ENCODE data around the gene ABCC3.

Gene ABCC3

GRCh38 chr17:50641357-50641756 lies 6.7 kb downstream of the ABCC3 start:
- peaks cover 47% of the 10 kb centered on the region for H3K4me1 ChIP-seq
- peak overlapping the region; percentile 75; the same call in 1 of the 2 replicates for H3K4me2 ChIP-seq
- H4K20me1 ChIP-seq, result peaks cover under 1% of the 10 kb centered on the region; the same call in 1 of the 2 replicates
- peaks cover 16% of the 10 kb centered on the region for H3K27me3 ChIP-seq
- H3K27ac ChIP-seq, result no peak overlapping the region
- H3K36me3 ChIP-seq, result no peaks in the 10 kb centered on the region
- no peak for TF ChIP-seq Cebpa-rat (IDR thresholded peaks at IDR 0.05)
- no peak overlapping the region for H3K9ac ChIP-seq
- H3K9me3 ChIP-seq, result no peaks in the 10 kb centered on the region
- H3K4me3 ChIP-seq, result no peak overlapping the region

- no peak overlapping the region for H3K4me3 ChIP-seq
- H3K36me3 ChIP-seq, result no peaks in the 10 kb centered on the region
- H3K4me1 ChIP-seq, result peaks cover 43% of the 10 kb centered on the region
- H3K9me3 ChIP-seq, result no peaks in the 10 kb centered on the region
- peaks cover 7% of the 10 kb centered on the region for H3K27me3 ChIP-seq
- no peak overlapping the region for H3K9ac ChIP-seq
- no peak overlapping the region for H3K27ac ChIP-seq
- H4K20me1 ChIP-seq, result no peaks in the 10 kb centered on the region; the same call in 1 of the 2 replicates
- no peak for TF ChIP-seq Cebpa-rat (IDR thresholded peaks at IDR 0.05)
- no peak overlapping the region for H3K4me2 ChIP-seq
Observed at GRCh38 chr17:50642071-50642721, 7.5 kb downstream of the ABCC3 start.

GRCh38 chr17:50642722-50643656 lies 8.3 kb downstream of the ABCC3 start:
- no peak overlapping the region for H3K27ac ChIP-seq
- no peaks in the 10 kb centered on the region for H4K20me1 ChIP-seq
- H3K9ac ChIP-seq, result no peak overlapping the region
- H3K27me3 ChIP-seq, result no peaks in the 10 kb centered on the region; the same call in 1 of the 2 replicates
- peaks cover 35% of the 10 kb centered on the region for H3K4me1 ChIP-seq
- H3K9me3 ChIP-seq, result no peaks in the 10 kb centered on the region
- H3K4me2 ChIP-seq, result no peak overlapping the region
- H3K4me3 ChIP-seq, result no peak overlapping the region
- TF ChIP-seq Cebpa-rat (IDR thresholded peaks at IDR 0.05), result no peak
- no peaks in the 10 kb centered on the region for H3K36me3 ChIP-seq

GRCh38 chr17:50645748-50646682 lies 11.3 kb downstream of the ABCC3 start:
- no peak for TF ChIP-seq Cebpa-rat (IDR thresholded peaks at IDR 0.05)
- Histone ChIP-seq H3K36me3 (no peaks in the 10 kb centered on the region), H3K4me2 (no peak overlapping the region), H4K20me1 (no peaks in the 10 kb centered on the region), H3K9ac (no peak overlapping the region), H3K27me3 (no peaks in the 10 kb centered on the region), H3K27ac (no peak overlapping the region), H3K9me3 (no peaks in the 10 kb centered on the region), H3K4me1 (peaks cover 4% of the 10 kb centered on the region), H3K4me3 (no peak overlapping the region)

- no peaks in the 10 kb centered on the region for H4K20me1 ChIP-seq
- no peak overlapping the region for H3K4me3 ChIP-seq
- no peak for TF ChIP-seq Cebpa-rat (IDR thresholded peaks at IDR 0.05)
- H3K36me3 ChIP-seq, result no peaks in the 10 kb centered on the region
- no peaks in the 10 kb centered on the region for H3K27me3 ChIP-seq
- no peaks in the 10 kb centered on the region for H3K4me1 ChIP-seq
- H3K27ac ChIP-seq, result no peak overlapping the region
- H3K4me2 ChIP-seq, result no peak overlapping the region
- no peak overlapping the region for H3K9ac ChIP-seq
- no peaks in the 10 kb centered on the region for H3K9me3 ChIP-seq
Observed at GRCh38 chr17:50647187-50647586, 12.5 kb downstream of the ABCC3 start.

- TF ChIP-seq Cebpa-rat (IDR thresholded peaks at IDR 0.05), result no peak
- Histone ChIP-seq H3K4me1 (no peaks in the 10 kb centered on the region), H3K27ac (no peak overlapping the region), H3K36me3 (no peaks in the 10 kb centered on the region), H3K9me3 (peaks cover 10% of the 10 kb centered on the region), H4K20me1 (no peaks in the 10 kb centered on the region), H3K9ac (no peak overlapping the region), H3K4me2 (no peak overlapping the region), H3K27me3 (no peaks in the 10 kb centered on the region), H3K4me3 (no peak overlapping the region)
Observed at GRCh38 chr17:50649042-50649908, 14.6 kb downstream of the ABCC3 start.

GRCh38 chr17:50651661-50652060 lies 17.0 kb downstream of the ABCC3 start:
- Histone ChIP-seq H3K9ac (no peak overlapping the region), H3K4me2 (no peak overlapping the region), H3K4me3 (no peak overlapping the region), H3K9me3 (peaks cover 10% of the 10 kb centered on the region), H4K20me1 (no peaks in the 10 kb centered on the region), H3K27me3 (no peaks in the 10 kb centered on the region), H3K4me1 (no peaks in the 10 kb centered on the region), H3K36me3 (no peaks in the 10 kb centered on the region), H3K27ac (no peak overlapping the region)
- no peak for TF ChIP-seq Cebpa-rat (IDR thresholded peaks at IDR 0.05)

GRCh38 chr17:50653738-50654137 lies 19.1 kb downstream of the ABCC3 start:
- Histone ChIP-seq H3K9ac (no peak overlapping the region), H3K27ac (no peak overlapping the region), H4K20me1 (no peaks in the 10 kb centered on the region), H3K4me2 (no peak overlapping the region), H3K36me3 (no peaks in the 10 kb centered on the region), H3K9me3 (peaks cover 10% of the 10 kb centered on the region), H3K4me1 (no peaks in the 10 kb centered on the region), H3K4me3 (no peak overlapping the region), H3K27me3 (no peaks in the 10 kb centered on the region)
- no peak for TF ChIP-seq Cebpa-rat (IDR thresholded peaks at IDR 0.05)

- H3K4me2 ChIP-seq, result no peak overlapping the region
- no peaks in the 10 kb centered on the region for H3K36me3 ChIP-seq
- no peak overlapping the region for H3K9ac ChIP-seq
- peaks cover 10% of the 10 kb centered on the region for H3K9me3 ChIP-seq
- H3K27ac ChIP-seq, result no peak overlapping the region
- H3K4me3 ChIP-seq, result no peak overlapping the region
- H3K27me3 ChIP-seq, result no peaks in the 10 kb centered on the region
- peaks cover 2% of the 10 kb centered on the region; the same call in 1 of the 2 replicates for H3K4me1 ChIP-seq
- TF ChIP-seq Cebpa-rat (IDR thresholded peaks at IDR 0.05), result no peak
- no peaks in the 10 kb centered on the region for H4K20me1 ChIP-seq
Observed at GRCh38 chr17:50656509-50656908, 21.8 kb downstream of the ABCC3 start.

Data from BLaER1 (cell line).